Central memory CD4-positive, alpha-beta T cell (primary cell): ENCODE data around the gene GRID1.
A peak's percentile ranks its signal among the peaks of the same experiment; 100 is the strongest.
"Not testable (repeated sequence)": the region's sequence is repeated elsewhere in the genome, so short reads cannot be mapped to it uniquely, and the experiment has no call there.

Source experiments
- DNase-seq: peaks from one replicate; pipeline ENCODE4 v3.0.0; 2022

GRID1 gene

DNA sequence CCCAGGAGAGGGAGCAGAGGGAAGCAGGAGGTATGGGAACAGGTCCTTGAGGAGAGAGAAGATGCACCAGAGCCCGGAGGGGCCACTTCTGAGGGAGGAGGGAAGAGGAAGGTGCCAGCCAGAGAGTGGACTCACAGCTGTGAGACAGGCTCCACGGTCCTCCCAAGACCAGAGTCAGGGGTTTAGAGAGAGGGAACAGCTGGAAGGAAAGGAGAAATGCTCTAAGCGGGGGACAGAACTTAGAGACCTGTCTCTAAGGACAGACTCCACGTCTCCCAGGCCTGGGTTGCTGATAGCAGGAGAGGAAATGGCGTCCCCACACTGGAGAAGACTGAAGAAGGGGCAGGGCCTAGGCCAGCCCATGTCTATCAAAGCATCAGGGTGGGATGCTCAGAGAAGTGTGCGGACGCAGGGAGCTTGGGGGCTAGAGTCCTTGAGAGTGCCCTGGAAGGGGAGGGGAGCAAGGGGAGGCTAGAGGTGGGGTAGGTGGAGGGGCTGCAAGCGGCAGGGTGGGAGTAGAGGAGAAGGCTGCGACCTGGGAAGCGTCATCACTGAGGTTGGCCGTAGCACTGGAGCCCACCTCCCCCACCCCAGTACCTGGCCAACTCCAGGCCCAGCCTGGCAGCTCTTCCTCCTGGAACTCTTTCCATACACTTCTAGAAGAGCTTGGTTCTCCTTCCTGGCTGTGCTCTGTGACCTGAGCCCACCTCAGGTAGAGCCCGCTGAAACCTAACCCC, 25.6 kb upstream of the GRID1 start:
- DNase-seq: no peak

DNA sequence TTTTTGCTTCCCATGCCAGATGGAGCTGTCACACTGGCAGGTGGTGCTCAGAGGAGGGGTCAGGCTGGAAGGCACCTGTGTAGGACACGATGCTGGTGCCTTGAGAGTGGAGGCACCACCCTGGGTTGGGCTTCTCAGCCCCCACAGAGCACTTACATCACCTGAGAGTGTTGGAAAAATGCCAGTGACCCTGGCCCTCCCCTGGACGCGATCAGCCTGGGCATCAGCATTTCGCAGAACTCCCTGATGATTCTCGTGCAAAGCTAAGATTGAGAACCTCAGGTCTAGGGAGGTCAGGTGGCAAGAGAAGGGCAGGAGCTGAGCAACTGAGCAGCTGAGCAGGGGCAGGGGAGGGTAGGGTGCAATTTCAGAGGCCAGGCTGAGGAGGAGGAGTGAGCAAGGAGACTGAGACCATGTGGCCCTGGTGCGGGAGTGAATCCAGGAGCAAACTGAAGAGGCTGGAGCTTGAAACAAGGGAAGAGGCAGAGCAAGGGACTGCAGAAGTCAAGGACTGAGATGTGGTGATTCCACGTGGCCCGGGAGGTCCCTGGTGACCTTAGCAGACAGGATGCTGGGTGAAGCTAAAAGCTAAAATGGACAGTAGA, 24.7 kb upstream of the GRID1 start:
- no peak for DNase-seq

DNA sequence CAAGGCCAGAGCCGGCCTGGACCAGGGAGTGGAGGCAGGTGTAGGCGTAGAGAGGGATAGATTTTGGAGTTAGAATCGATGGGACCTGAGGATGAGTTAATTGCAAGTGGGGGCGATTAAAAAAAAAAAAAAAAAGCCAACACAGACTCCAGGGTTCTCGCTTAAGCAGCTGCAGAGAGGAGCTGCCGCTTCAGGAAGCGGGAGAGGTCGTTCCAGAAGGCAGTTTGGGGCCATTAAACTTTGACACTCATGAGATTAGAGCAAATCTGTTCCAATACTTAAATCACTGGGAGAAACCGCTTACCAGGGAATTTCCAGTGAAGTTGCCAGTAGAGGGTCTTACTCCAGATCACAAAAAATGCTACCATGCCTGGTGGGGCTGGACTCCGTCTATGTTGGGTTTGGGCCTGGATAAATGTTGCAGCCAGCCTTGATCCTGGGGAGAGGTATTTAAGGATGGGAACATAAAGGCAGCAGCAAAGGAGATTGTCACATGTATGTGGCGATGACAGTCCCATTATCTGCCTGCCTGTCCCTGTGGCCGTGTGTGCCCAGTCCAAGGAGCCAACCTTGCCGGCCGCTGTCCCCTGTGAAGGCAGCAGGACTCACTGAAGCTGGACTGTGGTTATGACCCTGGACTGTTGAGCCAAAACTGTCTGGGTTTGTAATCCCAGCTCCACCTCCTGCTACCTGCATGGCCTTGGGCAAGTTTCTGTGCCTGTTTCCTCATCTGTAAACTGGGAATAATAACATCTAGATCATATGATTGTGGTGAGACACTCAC, 23.9 kb upstream of the GRID1 start:
- no peak for DNase-seq

DNA sequence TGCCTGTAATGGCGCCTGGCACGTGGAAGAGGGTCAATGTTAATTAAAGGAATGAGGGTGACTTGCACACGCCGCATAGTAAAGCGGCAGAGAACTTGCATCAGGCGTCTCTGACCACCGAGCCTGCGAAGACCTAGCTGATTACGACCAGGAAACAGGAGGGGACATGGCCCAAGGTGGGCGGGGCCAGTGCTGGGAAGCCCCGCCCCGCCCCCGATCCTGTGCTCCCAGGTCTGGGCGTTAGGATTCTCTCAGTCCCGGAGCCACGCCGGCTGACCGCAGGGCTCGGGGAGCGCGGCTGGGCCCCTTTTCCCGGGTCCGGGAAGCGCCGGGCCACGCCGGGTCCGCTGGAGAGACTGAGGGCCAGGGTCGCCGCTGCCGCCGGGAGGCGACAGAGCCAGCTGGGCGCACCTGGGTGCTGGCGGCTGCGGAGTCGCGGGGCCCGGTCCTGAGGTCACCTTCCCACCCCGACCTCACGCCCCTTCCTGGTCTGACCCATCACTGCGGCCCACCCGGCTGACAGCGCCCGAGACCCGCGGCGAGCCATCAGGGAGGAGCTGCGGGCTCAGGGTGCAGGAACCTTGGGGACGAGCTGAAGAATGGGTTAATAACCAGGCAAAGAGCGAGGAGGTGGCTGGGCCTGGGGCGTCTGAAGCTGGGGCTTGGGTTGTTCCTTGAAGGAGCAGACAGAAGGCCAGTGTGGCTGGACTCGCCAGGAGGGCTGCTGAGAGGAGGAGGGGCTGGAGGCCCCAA, 23.0 kb upstream of the GRID1 start:
- no peak for DNase-seq

DNA sequence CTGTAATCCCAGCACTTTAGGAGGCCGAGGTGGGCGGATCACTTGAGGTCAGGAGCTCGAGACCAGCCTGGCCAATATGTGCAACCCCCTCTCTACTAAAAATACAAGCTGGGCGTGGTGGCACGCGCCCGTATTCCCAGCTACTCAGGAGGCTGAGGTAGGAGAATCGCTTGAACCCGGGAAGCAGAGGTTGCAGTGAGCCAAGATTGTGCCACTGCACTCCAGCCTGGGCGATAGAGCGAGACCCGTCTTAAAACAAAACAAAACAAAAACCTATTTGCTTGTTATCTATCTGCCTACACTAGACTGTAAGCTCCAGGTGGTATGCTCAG, 22.5 kb upstream of the GRID1 start:
- not testable (repeated sequence) for DNase-seq

DNA sequence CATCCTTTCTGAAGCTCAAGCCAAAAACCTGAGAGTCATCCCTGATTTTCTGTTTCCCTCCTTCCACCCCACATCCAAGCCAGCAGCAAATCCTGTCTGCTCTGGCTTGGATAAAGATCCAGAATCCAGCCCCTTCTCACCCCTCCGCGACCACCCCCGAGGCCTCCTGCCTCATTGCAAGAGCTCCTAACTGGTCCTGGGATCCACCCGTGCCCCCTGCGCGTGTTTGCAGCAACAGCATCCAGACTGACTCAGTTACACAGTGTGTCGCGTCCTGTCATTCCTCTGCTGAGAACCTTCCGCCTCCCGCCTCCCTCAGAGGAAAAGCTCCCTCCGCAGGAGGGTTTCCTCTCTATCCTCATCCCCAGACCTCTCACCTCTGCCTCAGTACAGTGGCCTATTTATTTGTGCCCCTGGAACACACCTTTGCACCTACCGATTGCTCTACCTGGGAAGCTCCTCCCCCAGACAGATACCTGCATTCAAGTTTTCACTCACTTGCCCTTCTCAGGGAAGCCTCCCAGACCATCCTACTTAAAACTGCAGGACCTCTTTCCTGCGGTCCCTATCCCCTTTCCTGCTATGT, 21.6 kb upstream of the GRID1 start:
- DNase-seq: no peak

DNA sequence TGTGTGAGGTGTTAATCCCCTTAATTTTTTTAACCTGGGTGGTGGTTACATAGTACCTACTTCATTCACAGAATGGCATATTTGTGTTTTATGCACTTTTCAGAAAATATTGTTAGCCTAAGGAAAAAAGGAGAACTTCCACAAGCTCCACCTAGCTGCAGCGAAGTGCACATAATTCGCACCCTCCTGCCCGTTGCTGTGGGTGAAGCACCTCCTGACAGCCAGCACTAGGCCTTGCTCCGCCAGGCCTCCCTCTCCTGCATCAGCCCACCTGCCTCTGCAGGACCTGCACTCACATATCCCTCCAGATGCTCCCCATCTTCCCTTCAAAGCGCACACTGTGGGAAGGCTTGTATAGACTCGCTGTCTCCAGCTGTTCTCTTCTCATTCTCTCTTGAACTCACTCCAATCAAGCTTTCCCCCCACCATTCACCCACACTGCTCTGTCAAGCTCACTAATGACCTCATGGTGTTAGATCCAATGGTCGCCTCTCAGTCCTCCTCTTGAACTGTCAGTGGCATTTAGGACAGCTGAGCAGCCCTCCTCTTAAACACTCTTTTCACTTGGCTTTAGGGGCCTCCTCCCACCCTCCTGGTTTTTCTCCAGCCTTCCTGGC, 20.7 kb upstream of the GRID1 start:
- DNase-seq: no peak

DNA sequence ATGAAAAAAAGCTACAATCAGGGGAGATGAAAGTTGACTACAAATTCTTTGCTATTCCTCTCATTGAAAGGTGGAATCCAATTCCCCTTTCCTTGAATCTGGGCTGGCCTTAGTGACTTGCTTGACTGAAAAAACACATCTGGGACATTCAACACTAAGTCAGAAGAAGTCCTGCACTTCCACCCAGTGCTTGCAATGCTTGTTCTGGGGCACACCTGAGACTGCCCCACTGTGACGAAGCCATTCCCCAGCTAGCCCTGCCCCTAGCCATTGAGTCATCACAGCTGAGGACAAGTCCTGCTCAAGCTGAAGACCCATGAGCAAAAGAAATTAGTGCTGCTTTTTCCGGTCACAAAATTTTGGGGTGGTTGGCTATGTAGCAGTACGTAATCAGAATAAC, 19.2 kb upstream of the GRID1 start:
- DNase-seq: no peak

DNA sequence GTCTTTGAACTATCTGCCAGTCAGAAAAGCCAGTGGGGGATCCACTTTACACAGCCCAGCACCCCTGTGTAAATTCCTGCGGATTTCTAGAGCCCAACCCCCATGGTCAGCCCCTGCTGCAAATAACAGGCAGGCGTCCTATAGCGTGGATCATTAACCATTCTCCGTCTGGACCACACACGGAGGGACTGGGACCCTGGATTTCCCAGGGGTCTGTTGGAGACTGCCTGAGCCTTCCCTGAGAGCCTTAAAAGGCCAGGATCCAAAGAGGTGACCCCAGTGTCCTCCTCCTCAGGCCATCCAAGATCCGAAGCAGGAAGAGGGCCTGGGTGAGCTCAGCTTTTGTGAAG, 11.2 kb upstream of the GRID1 start:
- DNase-seq: no peak

DNA sequence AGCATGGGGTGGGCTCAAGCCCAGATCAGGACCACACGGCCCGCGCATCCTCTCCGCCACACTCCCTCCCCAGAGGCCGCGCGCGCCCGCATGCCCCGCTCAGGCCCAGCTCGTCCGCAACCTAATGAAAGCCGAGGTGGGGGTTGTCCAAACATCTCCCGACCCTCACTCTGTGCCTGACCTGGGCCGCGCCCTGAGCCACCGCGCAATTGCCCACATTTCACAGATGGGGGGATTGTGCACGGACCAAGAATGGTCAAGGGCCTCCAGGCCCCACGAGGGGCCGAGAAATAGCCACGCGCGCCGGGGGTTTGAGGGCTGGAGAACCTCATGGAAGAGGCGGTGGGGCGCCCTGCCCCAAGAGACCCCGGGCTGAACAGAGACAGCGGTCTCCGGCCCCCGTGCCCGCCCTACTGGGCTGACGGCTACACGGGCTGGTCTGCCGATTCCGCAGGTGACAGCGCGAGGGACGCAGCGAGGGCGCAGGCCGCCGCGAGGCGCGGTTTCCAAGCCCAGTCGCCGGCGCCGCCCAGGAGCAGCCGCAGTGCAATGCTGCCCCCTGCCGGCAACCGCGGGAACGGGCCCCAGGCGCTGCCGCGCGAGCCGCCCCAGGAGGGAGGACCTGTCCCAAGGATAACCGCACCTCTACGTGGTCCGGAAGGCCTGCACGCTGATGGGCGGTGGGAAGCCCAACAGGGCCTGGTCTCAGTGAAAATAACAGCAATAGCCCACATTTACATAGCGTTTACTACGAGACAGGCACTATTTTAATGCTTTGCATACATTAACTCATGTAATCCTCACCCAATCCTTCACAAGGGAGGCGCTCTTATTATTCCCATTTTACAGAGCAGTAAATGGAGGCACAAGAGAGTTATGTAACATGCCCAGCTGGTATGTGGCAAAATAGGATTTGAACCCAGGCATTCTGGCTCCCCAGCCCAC, 10.5 kb upstream of the GRID1 start:
- DNase-seq: peak; percentile 67

DNA sequence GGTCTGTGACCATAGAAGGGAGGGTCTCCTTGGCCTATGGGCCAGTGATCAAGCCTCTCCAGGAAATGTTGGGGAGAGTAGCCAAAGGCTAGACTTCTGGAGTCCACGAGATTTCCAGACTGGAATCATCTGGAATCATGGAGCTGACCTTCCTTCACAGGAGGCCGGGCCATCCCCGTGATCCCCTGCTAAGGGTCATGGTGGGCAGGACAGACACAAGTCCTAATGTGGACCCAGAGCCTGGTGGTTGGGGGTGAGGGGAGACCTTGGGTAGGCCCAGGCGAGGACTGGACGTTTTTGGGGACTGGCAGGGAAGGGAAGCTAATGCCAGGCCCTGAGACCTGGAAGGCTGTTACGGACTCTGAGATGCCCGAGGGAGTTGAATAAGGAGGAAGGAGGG, 9.8 kb upstream of the GRID1 start:
- DNase-seq: no peak

DNA sequence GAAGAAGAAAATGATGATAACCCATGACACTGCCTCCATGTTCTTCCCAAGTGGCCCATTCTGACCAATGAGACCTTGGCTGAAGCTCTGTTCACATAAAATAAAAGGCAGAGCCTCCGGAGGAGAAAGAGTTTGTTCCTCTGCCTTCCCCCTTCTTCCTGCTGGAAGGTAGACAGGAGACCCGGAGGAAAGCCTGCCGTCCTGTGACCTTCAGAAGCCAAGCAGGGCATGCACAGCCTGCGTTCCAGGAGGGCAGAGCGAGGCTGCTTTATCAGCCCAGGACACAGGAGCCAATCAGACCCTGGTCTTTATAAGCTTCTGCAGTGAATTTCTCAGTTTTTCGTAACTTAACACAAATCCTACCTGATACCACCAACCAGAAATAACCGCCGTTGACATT, 8.6 kb upstream of the GRID1 start:
- no peak for DNase-seq

DNA sequence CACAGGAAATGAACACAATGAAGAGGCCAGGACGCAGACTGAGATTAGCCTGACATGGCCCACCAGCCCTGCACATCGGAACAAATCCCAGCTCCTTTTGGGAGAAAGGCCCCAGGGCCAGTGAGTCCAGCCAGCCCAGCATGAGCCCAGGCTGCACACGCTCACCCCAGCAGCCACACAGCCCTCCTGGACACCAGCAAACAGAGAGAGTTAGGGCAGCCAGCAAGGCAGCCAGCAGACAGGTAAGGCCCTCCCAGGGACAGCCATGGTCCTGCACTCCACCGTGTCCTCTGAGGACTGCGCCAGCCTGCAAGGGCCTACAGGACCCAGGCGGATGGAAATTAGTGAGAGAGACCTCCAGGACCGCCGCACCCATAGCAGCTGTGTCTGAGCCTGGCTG, 8.1 kb upstream of the GRID1 start:
- DNase-seq: no peak

DNA sequence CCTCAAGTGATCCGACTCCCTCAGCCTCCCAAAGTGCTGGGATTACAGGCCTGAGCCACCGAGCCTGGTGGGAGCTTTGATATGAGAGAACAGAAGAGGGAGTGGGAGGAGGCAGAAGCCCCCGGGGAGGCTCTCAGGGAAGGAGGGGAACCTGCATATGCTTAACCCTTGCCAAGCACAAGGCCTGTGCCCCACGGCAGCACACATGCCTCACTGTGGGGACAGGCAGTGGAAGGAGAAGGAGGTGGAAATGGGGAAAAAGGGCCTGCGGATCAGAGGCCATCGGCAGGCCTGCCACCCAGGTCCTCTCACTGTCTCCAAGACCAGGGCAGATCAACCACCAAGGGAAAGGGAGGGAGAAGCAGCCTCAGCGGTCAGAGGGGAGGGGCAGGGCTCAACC, 7.2 kb upstream of the GRID1 start:
- DNase-seq: no peak

DNA sequence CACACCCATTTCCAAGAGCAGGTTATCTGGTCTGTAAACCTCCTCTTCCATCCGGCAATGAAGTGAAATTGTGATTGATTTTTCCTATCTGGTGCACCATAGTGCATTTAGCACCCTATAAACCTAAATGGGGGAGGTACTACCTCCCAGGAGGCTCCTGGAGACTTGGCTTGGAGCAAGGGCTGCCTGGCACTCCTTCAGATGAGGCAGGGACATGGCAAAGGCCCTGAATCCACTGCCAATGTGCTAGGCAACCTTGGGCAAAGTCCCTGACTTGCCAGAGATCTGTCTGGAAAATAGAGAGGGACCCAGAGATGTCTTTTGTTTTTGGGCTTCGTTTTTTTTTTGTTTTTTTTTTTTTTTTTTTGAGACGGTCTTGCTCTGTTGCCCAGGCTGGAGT, 6.7 kb upstream of the GRID1 start:
- DNase-seq: no peak

DNA sequence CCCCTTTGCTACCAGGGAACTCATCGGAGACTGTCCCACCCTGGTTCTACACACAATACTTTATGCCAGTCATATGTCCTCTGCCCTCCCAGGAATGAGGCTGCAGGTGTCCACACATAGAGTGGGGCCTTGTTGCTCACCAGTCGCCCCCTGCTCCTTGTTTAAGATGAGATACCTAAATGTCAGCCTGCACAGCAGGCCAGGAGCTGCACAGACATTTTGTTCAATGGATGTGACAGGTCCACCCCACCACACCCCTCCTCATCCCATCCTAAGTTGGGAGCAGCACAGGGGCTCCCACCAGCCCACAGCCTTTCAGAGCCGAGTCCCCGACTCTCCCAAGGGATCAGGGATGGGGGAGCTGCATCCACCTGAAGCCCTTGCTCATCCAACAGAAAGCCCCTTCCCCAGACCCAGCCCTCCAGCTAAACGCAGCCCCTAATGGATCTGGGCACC, 6.2 kb upstream of the GRID1 start:
- no peak for DNase-seq

DNA sequence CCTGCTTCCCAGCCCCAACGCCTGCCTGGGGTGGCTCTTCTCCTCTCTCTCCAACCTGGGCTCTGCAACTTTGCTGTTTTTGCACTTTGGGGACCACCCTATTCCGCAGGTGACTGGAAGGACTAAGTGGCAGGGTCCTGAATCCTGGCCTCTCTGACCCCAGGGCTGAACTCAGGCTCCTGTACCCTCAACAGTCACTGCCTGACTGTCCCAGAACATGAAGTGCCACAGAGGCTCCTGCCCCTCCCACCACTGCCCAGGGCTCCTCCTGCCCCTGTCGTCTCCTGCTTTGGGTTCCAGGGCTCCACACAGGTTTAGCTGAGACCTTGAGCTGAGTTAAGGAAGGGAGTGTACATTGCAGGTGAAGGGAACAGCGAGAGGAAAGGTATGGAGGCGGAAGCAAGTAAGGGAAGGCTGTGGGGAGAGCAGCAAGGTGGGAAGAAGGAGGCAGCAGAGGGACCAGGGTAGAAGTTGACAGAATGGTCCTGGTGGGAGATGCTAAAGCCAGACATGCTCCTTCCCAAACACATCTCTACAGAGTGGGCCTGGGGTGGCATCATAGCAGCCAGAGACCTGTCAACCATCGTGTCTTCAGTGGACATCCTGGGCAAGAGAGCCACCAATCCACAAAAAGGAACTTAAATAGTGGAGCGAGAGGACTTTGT, 5.7 kb upstream of the GRID1 start:
- no peak for DNase-seq

DNA sequence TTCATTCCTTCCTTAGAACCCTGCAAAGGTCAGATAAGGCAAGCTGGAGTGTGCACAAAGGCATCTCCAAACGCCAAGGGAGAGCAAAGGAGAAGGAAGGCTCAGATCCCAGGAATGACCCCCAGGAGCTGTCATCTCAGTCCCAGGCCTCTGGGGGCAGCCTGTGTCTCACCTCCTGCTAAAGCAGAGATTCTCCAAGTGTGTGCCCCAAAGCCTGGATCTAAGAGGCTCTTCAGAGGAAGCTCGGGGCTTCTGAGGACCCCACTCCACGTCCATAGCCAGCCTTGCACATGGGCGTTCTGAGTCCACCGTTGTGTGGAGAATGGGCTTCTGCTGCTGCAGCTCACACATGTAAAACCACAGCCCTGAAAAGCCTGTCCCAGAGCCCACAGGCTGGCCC, 5.1 kb upstream of the GRID1 start:
- DNase-seq: no peak

DNA sequence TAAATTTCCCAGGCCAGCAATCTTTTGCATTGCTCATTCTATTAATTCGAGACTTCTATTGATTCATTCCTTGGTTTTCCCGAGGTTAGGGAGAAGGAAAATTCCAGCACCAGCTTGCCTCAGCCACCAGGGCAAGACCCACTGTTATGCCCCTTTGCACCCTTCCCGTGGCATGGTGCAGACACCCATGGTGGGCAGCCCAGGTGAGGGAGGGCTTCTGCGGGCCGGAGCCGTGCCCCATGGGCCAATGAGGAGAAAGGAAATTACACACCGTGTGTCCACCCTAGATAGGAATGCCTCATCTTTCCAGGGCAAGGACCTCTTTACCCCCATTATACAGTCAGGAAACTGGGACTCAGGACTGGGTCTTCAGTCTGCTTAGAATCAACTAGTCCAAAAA, 4.5 kb upstream of the GRID1 start:
- no peak for DNase-seq

DNA sequence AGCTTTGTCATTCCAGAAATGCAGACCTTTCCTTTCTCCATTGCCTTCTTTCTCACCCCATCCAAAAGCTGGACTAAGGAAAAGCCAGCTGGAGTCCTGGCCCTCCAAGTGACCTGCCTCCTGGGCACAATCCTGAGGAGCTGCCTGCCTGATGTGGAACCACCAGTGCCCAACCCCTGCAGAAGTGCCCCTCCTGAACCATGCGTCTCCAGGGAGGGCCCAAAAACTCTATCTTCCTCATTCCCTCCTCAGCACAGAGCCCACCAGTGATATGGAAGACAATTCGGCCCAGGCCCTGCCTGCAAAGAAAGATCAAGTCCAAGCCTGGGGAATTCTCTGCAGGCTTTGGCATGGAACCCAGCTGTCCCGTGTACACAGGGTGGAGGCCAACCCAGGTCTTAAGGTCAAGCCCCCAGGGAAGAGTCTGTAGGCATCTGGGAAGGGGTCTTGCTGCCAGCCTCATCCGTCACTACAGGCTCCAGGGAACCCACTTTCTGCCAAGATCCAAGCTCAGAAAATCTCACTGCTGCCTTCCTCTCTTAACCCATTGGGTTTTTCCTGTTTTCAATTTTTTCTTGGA, 3.5 kb upstream of the GRID1 start:
- no peak for DNase-seq

DNA sequence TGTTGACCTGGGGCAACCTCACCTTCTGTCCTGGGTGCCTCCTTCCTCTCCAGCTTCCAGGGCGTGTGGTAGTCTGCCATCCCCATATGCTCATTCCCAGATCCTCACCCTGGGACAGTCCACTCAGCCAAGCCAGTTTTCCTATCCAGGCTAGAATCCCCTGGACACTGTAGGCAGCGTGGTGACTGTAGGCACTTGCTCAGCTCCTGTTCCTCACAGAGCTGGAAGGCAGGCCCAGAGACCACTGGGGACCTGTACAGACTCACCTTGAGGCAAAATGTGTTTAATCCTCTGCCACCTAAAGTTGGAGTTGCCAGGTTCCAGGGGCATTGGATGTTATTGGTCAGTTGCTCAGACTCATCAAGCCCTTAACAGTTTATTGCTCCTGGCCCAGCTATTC, 2.4 kb upstream of the GRID1 start:
- DNase-seq: no peak
